Adrenal gland (tissue), 12 donors: Measurements from ENCODE around the gene RNF31. TPM values are rescaled to one million over a fixed set of nuclear protein-coding genes. Genes with fewer than 3 reads are reported as not detected.

ENCODE experiments used
- DNase-seq, 7 donors: peaks; one replicate each; pipeline ENCODE4 v3.0.0-alpha.2; 2019 to 2020
- H3K27ac ChIP-seq, 5 donors: fragments of 200-600 bp; sonication (generic) in 4 of 5; 1 replicate in 3 of 5; 2 replicates in 2 of 5; pipeline versions ENCODE4 v1.5.1 to v1.8.0; 2016 to 2020; ENCODE audit warnings: mild to moderate bottlenecking in 1 of 5
- H3K27me3 ChIP-seq: fragments of 200-600 bp; 2 replicates; pipeline ENCODE4 v1.8.0; 2021
- H3K36me3 ChIP-seq, 2 donors: fragments of 200-600 bp; replicated peaks in 1 of 2; 1 replicate in 1 of 2; 2 replicates in 1 of 2; pipeline versions ENCODE4 v1.5.1 to v1.8.0; 2018 to 2022
- H3K4me1 ChIP-seq, 2 donors: fragments of 200-600 bp; replicated peaks in 1 of 2; 1 replicate in 1 of 2; 2 replicates in 1 of 2; pipeline versions ENCODE4 v1.5.1 to v1.8.0; 2018 to 2021
- H3K4me3 ChIP-seq, 4 donors: fragments of 200-600 bp; sonication (generic) in 3 of 4; one replicate each; pipeline ENCODE4 v1.5.1; 2016 to 2018
- H3K9me3 ChIP-seq, 3 donors: fragments of 200-600 bp; sonication (generic) in 1 of 3; replicated peaks in 1 of 3; 1 replicate in 2 of 3; 2 replicates in 1 of 3; pipeline versions ENCODE4 v1.5.1 to v1.8.0; 2016 to 2021
- CTCF ChIP-seq, 6 experiments: fragments of 450-650 bp in 4 of 6; fragments of 200-600 bp in 2 of 6; sonication (generic) in 1 of 6; IDR thresholded peaks; 1 replicate in 5 of 6; 2 replicates in 1 of 6; pipeline versions ENCODE4 v1.5.1 to v1.8.0; 2016 to 2021; ENCODE audit warnings: antibody characterized with exemption in 6 of 6, mild to moderate bottlenecking in 2 of 6, moderate library complexity in 1 of 6
- POLR2A ChIP-seq, 2 donors: fragments of 450-650 bp; IDR thresholded peaks; one replicate each; pipeline ENCODE4 v1.6.1; 2017; ENCODE audit warnings: antibody characterized with exemption in 2 of 2, mild to moderate bottlenecking in 2 of 2, moderate library complexity in 1 of 2
- WGBS, 4 donors: extraction: QIAGEN DNeasy Blood & Tissue Kit in 2 of 4; methylation state at CpG; one replicate each; pipeline versions ENCODE4 v1.1.5 to v1.1.7; 2013 to 2017; 5-methylcytosine and 5-hydroxymethylcytosine counted together
- intact Hi-C, 2 donors: fragments of 100-400 bp; cut with DNase I; formaldehyde crosslinking; loops; one replicate each; pipeline versions ENCODE4 v1.14.1 to v1.15.0; 2022 to 2023
- polyA plus RNA-seq, 3 donors: library from polyadenylated mRNA; stranded (reverse); fragments of 200-250 nt in 2 of 3; fragments of 350-450 nt in 1 of 3; fragmentation: Illumina TruSeq in 1 of 3; extraction: RNeasy Lipid Tissue Mini Kit (QIAGEN cat#74804) in 1 of 3; gene quantifications; one replicate each; pipeline ENCODE4 v1.2.3, GENCODE V29; 2013 to 2014
- total RNA-seq, 9 donors: library from RNA; depleted of rRNA in 4 of 9; stranded (reverse); fragments of >200 nt in 4 of 9; fragments of 120-200 nt in 1 of 9; fragmentation: NEBNext Ultra II Directional in 1 of 9; extraction: Animal tissue kit (Norgen Biotek cat#: 25700) in 1 of 9; gene quantifications; one replicate each; pipeline versions ENCODE4 v1.1.0 to v1.2.4, GENCODE V29; 2013 to 2023
- donor health status: healthy with polysubstance abuse.
- donor health status: Bipolar disorder and iron deficiency.
- donor health status: DM: yes; HTN: yes; CAD: no.
- donor health status: DM: no; HTN: no; CAD: no.
- donor health status: DM: no; HTN: no; CAD: no.
- donor health status: DM: yes; HTN: yes; CAD: no.

RNF31 gene
- total and polyA plus RNA-seq, 12 donors: 32.8 to 351 (median 65.7) TPM

DNA sequence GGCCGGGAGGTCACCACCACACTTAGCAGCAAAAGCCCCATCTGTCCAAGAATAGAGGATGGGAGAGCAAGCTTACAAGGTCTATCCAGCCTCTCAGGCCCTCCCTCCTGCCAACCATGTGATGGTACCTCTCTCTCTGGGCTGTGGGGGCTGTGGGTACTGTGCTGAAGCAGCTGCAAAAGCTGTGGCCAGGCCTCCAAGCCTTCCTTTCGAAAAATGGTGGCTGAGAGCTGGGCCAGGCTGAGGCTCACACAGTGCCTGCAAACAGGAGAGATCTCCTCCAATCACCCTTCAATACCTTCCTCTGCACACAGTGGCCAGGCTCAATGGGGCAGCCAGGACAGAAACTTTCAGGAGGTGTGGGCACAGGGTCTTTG, 40.2 kb downstream of the RNF31 start:
- H3K27me3 ChIP-seq: no peaks in the 10 kb centered on the region
- H3K9me3 ChIP-seq: no peaks in the 10 kb centered on the region
- H3K4me3 ChIP-seq: no peak overlapping the region
- intact Hi-C loops: no loop called here
- WGBS, 4 donors: 69 to 90% (median 87%) methylated on average over 2 of the region's 2 CpGs
- H3K4me1 ChIP-seq: peaks cover 9 to 17% of the 10 kb centered on the region in 2 donors
- peaks cover 0 to 65% of the 10 kb centered on the region in 2 donors for H3K36me3 ChIP-seq
- TF ChIP-seq POLR2A (IDR thresholded peaks at IDR 0.05) (no peak), CTCF (IDR thresholded peaks at IDR 0.05) (no peak)
- H3K27ac ChIP-seq: peak overlapping the region in 2 of 5 donors; percentile 80 to 88
- DNase-seq: no peak

- H3K4me1 ChIP-seq: peaks cover 9 to 17% of the 10 kb centered on the region in 2 donors
- H3K27ac ChIP-seq: peak within 1 kb of the TSS in 4 of 5 donors; percentile 58 to 88 (median 76)
- DNase-seq: peak; percentile 95 to 99 (median 98)
- H3K4me3 ChIP-seq: peak within 1 kb of the TSS in 3 of 4 donors; percentile 32 to 80 (median 69)
- WGBS, 4 donors: 0 to 1% (median 0%) methylated on average over 17 to 65 of the region's 65 CpGs
- intact Hi-C loops: no loop called here
- TF ChIP-seq POLR2A (IDR thresholded peaks at IDR 0.05) (peak; percentile 55 to 85), CTCF (IDR thresholded peaks at IDR 0.05) (no peak)
- peaks cover 0 to 62% of the 10 kb centered on the region in 2 donors for H3K36me3 ChIP-seq
- H3K27me3 ChIP-seq: no peaks in the 10 kb centered on the region
- no peaks in the 10 kb centered on the region for H3K9me3 ChIP-seq
These were observed 41.2 kb downstream of the RNF31 start, which contains the start of gene IPO4 for GRCh38 chr14:24188251-24189058. IPO4 (minus strand) TSS chr14:24188816; CDS start chr14:24188787, 29 bp downstream.

DNA sequence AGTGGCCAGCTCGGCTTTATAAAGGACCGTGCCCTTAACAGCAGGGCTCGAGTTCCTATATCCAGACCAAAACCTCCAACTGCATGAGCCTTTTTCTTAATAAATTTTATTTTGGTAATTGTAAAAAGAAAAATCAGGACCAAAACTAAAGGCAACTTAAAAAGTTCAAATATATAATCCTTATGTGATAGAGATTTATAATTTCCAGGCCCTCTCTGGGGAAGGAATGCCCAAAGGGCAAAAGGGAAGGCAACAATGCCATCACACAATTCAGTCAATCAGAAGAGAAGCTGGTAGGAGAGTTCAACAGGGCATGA, 41.7 kb downstream of the RNF31 start:
- no peak for DNase-seq
- intact Hi-C loops: no loop called here
- Histone ChIP-seq H3K4me3 (peak overlapping the region in 1 of 4 donors; percentile 69), H3K4me1 (peaks cover 9 to 17% of the 10 kb centered on the region in 2 donors), H3K36me3 (peaks cover 0 to 57% of the 10 kb centered on the region in 2 donors), H3K27me3 (no peaks in the 10 kb centered on the region), H3K27ac (peak overlapping the region in 2 of 5 donors; percentile 50 to 88), H3K9me3 (no peaks in the 10 kb centered on the region)
- TF ChIP-seq CTCF (IDR thresholded peaks at IDR 0.05) (no peak), POLR2A (IDR thresholded peaks at IDR 0.05) (no peak)
- 1 to 4% (median 2%) methylated on average over 3 of the region's 3 CpGs for WGBS, 4 donors

GRCh38 chr14:24189460-24189859, 42.2 kb downstream of the RNF31 start:
- Histone ChIP-seq H3K36me3 (peaks cover 0 to 52% of the 10 kb centered on the region in 2 donors), H3K9me3 (no peaks in the 10 kb centered on the region), H3K27me3 (no peaks in the 10 kb centered on the region), H3K4me1 (peaks cover 13 to 21% of the 10 kb centered on the region in 2 donors), H3K4me3 (no peak overlapping the region), H3K27ac (peak overlapping the region in 1 of 5 donors; percentile 50)
- intact Hi-C loops: no loop called here
- DNase-seq: no peak
- no peak for TF ChIP-seq POLR2A (IDR thresholded peaks at IDR 0.05)
- TF ChIP-seq CTCF (IDR thresholded peaks at IDR 0.05): no peak
- 88 to 98% (median 91%) methylated on average over 9 of the region's 9 CpGs for WGBS, 4 donors
